GM19468 (cell line): Measurements from ENCODE around the gene FRMD4A.
A peak's percentile ranks its signal among the peaks of the same experiment; 100 is the strongest.
"Not testable (repeated sequence)": the region's sequence is repeated elsewhere in the genome, so short reads cannot be mapped to it uniquely, and the experiment has no call there.

ENCODE experiments used
- ATAC-seq: cut with Tn5 transposase; IDR thresholded peaks from one replicate; pipeline ENCODE4 v1.9.1; 2021; ENCODE audit warnings: mild to moderate bottlenecking, moderate library complexity, moderate number of reproducible peaks; ENCODE audit not compliant: unreplicated experiment; ENCODE audit errors: extremely low read depth

FRMD4A gene

GRCh38 chr10:13788711-13789447, 541.8 kb downstream of the FRMD4A start:
- no peak for ATAC-seq

- ATAC-seq, result no peak
These were observed 542.5 kb downstream of the FRMD4A start for GRCh38 chr10:13788320-13788600.

- peak; percentile 66 for ATAC-seq
These were observed 543.7 kb downstream of the FRMD4A start for GRCh38 chr10:13787015-13787421.

DNA sequence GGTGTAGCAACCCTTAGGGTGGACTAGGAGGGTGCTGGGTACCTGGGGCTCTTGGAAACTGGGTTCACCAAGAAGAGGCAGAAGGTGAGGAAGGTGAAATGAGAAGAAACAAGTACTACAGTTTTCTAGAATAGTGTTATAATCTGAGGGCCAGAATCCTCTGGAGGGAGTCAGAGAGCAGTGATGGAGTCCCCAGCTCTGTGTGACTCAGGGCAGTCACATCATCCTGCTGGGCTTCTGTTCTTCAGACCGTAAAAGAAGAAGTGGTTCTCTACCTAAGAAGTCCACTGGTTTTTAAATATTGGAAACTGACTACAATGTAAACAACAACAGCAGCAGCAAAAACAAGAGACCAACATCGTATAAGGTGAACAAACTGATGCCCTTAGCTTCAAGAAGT, 546.7 kb downstream of the FRMD4A start:
- no peak for ATAC-seq

DNA sequence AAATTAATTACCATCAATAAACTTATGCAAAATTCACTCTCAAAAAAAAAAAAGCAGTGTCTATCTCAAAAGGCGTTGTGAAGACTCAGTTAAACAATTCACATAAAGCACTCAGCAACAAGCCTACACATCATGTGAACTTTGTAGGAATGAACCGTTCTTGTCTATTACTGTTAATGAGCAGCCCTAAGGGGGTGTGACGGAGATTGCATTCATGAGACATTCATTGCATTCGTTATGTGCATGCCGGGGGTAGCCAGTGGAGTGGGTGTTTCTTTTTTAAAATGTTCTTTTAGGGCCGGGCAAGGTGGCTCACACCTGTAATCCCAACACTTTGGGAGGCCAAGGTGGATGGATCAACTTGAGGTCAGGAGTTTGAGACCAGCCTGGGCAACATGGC, 551.0 kb downstream of the FRMD4A start:
- ATAC-seq, result no peak

DNA sequence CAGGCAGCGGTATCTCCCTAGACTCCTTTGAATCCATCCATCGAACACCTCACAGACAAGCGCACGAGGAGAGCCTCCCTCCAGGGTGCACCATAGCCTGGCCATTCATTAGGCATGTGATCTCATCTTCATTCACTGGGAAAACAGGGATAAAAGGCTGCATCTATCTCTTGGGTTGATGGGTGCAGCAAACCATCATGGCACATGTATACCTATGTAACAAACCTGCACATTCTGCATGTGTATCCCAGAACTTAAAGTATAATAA, 552.1 kb downstream of the FRMD4A start:
- not testable (repeated sequence) for ATAC-seq

DNA sequence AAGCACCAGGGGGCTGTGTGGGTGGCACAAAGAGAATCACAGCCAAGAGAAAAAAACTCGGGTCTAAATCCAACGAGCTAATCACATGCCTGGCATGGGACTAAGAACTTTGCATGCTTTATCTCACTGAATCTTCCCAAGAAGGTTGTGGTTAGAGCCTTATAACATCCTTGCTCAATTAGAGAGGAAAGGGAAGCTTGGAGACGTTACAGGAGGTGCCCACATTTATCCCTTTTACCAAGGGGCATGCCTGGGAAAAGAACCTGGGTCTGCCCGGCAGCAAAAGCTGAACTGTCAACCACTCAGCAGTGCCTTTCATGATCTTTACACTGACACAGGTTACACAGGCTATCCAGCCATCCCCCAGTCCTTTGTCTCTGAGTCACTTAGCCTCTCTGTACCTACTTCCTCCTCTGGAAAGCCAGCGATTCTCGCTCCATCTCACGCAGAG, 553.8 kb downstream of the FRMD4A start:
- ATAC-seq, result peak; percentile 23

- no peak for ATAC-seq
These were observed 554.6 kb downstream of the FRMD4A start for GRCh38 chr10:13775786-13776775.

GRCh38 chr10:13774303-13774893, 556.3 kb downstream of the FRMD4A start:
- no peak for ATAC-seq

DNA sequence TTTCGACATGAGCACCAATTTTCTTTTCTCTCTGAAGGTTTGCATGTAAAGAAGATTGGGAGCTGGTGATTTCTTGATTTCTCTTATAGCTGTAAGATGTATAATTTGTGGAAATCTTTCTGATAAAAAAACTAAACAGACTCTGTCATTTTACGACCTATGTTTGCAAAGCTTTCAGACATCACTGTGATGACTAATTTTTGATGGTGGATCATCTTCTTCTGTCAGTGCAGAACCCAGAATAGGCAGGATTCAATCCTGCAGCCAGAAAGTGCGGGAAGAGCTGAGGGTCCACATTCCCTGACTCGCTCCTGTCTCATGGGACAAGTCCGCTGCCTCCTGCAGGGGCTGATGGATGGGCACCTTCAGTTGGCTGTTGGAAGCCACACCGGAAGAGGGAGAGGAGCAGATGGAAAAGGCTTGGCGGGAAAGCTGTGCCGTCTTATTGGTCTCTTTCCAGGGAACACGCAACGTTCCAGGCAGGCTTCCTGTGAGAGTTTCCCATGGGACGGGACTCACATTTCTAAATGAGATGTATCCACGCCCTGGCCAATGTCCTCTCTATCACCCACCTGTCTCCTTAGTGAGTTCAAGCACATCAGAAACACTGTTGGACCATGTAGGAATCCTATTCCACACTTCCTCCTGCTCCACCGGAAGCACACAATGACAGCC, 557.1 kb downstream of the FRMD4A start:
- no peak for ATAC-seq

- no peak for ATAC-seq
These were observed 557.7 kb downstream of the FRMD4A start for GRCh38 chr10:13773043-13773442.

- ATAC-seq, result no peak
These were observed 558.7 kb downstream of the FRMD4A start for GRCh38 chr10:13771992-13772391.

- no peak for ATAC-seq
These were observed 559.8 kb downstream of the FRMD4A start for GRCh38 chr10:13770760-13771493.

DNA sequence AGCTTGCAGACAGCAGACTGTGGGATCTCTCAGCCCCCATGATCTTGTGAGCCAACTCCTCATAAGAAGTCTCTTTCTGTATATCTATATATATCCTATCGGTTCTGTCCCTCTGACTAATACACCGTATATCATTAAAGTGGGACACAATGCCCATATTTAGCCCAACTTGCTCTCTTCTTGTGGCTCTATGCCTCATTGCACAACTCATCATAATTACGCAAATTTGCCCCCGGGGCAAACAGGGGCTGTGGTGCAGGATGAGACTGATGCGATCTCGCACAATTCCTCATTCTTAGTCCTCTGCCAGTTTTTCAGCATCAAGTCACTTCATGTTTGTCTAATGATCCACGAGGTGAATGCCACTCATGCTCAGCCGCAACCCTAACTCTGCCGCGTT, 560.8 kb downstream of the FRMD4A start:
- ATAC-seq, result no peak

DNA sequence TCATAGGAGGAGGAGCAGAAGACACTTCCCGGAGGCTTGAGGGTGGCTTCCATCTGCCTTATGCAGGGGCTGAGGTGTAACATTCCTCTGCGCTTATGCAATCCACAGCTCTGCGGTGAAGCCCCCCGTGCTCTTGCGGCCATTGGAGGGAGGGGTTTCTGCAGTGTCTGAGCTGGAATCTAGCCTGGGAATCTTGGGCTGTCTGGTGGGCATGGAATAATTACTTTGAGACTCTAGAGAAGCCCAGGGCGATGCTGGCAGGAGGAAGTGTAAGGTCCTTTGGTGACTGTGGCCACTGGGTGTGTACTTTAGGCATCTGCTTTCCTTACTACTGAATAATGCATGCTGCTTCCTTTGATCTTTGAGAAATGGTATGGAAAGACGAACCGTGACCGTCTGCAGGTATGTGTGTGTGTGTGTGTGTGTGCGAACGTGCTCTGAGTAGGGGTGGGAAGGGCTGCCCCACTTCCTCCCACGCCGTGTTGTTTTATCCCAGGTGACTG, 563.0 kb downstream of the FRMD4A start:
- ATAC-seq, result no peak

GRCh38 chr10:13767148-13767547, 563.6 kb downstream of the FRMD4A start:
- ATAC-seq, result not testable (repeated sequence)

DNA sequence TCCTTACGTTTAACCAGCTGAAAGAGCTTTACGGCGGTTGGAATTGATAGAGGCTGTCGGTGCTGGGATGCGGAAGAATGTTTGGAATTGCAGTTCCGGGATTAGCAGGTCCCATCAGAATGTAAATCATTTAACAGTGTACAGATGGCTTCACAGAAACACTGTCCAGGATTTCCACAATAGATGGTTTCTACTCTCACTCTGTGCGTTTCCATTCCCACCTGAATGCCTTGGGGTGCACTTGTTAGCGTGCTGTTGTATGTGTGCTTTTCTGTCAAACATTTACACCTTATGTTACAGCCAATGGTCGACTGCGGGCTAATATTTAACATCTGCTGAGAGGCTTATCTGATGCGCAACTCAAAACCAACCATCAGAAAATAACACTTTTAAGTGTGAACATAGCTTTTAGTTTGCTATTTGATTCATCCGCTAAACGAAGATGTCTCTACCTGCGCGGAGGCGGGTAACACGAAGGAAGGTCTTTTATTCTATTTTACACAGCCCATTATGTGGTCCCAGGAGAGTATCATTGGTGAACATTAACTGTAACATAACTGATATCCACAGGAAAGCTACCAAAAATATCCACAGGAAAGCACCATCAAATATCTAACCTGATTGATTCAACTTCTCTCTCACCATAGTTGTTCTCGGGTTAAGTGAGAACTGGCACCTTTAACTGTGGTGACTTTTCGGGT, 564.9 kb downstream of the FRMD4A start:
- no peak for ATAC-seq

DNA sequence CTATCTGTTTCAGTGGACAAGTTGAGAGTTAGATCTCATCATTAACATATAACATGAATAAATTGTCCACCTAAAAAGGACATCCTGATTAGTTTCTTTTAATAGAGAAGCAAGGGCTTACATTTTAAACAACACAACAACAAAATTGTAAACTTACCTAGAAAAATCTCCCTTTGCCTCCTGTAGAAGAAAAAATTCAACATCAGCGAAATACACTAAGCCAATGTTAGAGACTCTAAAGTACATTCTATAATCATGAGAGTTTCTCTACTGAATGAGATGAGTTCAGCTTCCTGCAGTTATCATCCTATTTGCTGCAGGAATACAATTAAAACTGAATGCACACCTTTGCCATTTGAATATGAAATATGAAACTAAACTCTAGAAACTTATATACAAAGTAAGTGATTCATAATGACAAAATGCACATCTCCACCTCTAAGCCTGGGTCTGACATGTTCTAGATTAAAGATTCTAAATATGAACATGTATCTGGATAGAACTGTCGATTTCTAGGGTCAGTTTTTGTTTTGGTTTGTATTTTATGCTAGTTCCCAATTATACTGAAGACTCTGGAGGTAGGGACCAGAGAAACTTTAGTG, 569.1 kb downstream of the FRMD4A start:
- ATAC-seq, result no peak

GRCh38 chr10:13759168-13759567, 571.6 kb downstream of the FRMD4A start:
- no peak for ATAC-seq
